Measurements from ENCODE around the gene WAPL.

GRCh38 chr10:86419101-86419500 lies 102.5 kb downstream of the WAPL start:
- no peak for TF ChIP-seq EZH2 (IDR thresholded peaks at IDR 0.05; ENCODE audit: borderline replicate concordance, low read length)
- no peak for TF ChIP-seq CTCF (IDR thresholded peaks at IDR 0.05; ENCODE audit: low read length)
